HFFc6 (cell line): ENCODE data around the gene C1orf21. TPM values are rescaled to one million over a fixed set of nuclear protein-coding genes. Genes with fewer than 3 reads are reported as not detected.

Experiments used
- DNase-seq: peaks from one replicate; pipeline ENCODE4 v3.0.0-alpha.2; 2018
- H3K27ac Mint-ChIP-seq: 2 replicates; pipeline ENCODE4 v1.8.0; 2020; ENCODE audit warnings: mild to moderate bottlenecking, mixed read lengths
- H3K27me3 Mint-ChIP-seq: 2 replicates; pipeline ENCODE4 v1.8.0; 2021; ENCODE audit warnings: mild to moderate bottlenecking, moderate library complexity, mixed read lengths; ENCODE audit not compliant: insufficient read depth
- H3K36me3 Mint-ChIP-seq: 2 replicates; pipeline ENCODE4 v1.8.0; 2021; ENCODE audit warnings: low read depth, mixed read lengths
- H3K4me1 Mint-ChIP-seq: 2 replicates; pipeline ENCODE4 v1.8.0; 2020; ENCODE audit warnings: low read depth, mixed read lengths
- H3K4me3 Mint-ChIP-seq: 2 replicates; pipeline ENCODE4 v1.8.0; 2020; ENCODE audit warnings: mild to moderate bottlenecking, moderate library complexity, mixed read lengths
- H3K9me3 Mint-ChIP-seq: 2 replicates; pipeline ENCODE4 v1.8.0; 2020; ENCODE audit warnings: mild to moderate bottlenecking, mixed read lengths
- total RNA-seq, 6 experiments: library from RNA; stranded (reverse); fragmentation: NEBNext Ultra II Directional; extraction: Animal tissue kit (Norgen Biotek cat#: 25700); gene quantifications; 2 replicates in 1 of 6; 3 replicates in 5 of 6; pipeline ENCODE4 v1.2.3, GENCODE V29; 2021
- TF ChIP-seq, protein P1 (sequence below): fragments of 200-600 bp; sonication (generic); IDR thresholded peaks from 2 replicates; pipeline ENCODE4 v1.5.0; 2021; ENCODE audit warnings: antibody characterized with exemption, mild to moderate bottlenecking

The C1orf21 gene
- total RNA-seq, 6 experiments from 2014 or later = 4.0 to 10.2 (median 8.5) TPM

DNA sequence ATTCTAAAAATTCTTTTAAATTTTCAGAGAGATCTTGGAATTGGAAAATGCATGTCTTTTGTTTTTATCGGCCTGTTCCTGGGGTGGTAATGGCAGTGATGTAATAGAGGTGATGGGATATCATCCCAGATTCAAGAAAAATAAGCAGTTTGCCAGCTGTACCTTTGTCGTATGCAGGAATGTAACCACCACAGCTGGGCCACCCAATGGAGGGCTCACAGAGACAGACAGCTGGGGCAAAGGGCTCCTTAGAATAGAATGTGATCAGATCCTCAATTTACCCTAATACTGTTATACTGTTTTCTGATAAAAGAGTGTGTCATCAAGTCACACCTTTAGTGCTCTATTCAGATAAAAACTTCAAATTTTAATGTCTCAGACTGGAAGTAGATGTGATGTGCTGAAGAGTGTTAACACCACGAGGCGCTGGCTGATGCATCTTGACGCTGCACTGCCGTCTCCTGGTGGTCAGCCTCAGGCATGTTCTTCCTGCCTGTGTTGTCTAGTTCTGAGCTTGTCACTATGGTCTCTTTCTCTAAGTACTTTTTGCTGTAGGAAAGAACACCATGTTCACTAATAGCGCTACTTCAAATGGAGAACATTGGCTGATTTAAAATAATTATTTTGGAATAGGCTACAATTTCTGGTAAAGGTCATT lies 78.8 kb downstream of the C1orf21 start:
- H3K36me3 Mint-ChIP-seq = peaks cover 5% of the 10 kb centered on the region; the same call in 1 of the 2 replicates
- DNase-seq = no peak
- no peaks in the 10 kb centered on the region for H3K9me3 Mint-ChIP-seq
- H3K4me1 Mint-ChIP-seq = no peaks in the 10 kb centered on the region
- no peak overlapping the region for H3K27ac Mint-ChIP-seq
- TF ChIP-seq, protein P1, sequence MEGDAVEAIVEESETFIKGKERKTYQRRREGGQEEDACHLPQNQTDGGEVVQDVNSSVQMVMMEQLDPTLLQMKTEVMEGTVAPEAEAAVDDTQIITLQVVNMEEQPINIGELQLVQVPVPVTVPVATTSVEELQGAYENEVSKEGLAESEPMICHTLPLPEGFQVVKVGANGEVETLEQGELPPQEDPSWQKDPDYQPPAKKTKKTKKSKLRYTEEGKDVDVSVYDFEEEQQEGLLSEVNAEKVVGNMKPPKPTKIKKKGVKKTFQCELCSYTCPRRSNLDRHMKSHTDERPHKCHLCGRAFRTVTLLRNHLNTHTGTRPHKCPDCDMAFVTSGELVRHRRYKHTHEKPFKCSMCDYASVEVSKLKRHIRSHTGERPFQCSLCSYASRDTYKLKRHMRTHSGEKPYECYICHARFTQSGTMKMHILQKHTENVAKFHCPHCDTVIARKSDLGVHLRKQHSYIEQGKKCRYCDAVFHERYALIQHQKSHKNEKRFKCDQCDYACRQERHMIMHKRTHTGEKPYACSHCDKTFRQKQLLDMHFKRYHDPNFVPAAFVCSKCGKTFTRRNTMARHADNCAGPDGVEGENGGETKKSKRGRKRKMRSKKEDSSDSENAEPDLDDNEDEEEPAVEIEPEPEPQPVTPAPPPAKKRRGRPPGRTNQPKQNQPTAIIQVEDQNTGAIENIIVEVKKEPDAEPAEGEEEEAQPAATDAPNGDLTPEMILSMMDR = peak; percentile 38; the same call in 1 of the 2 replicates
- H3K27me3 Mint-ChIP-seq = no peaks in the 10 kb centered on the region
- no peak overlapping the region for H3K4me3 Mint-ChIP-seq

DNA sequence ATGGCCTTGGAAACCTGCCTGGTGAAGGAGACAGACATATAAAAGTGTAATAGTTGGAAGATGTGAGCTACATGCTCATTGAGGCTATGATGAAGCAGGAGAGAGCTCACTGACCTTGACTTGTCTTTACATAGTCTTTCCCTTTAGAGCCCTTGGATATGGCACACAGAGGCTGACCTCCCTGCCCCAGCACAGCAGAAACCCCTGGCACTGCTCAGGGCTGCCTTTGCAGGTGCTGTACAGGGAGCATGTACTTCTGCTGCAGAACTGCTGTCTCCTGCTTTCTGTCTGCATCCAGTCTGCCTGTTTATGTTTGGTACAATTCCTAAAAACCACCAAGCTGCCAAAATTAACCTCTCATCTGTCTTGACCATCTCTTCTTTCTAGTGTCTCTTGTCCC lies 80.5 kb downstream of the C1orf21 start:
- TF ChIP-seq, protein P1 = no peak
- no peaks in the 10 kb centered on the region for H3K4me1 Mint-ChIP-seq
- H3K4me3 Mint-ChIP-seq = no peak overlapping the region
- H3K27ac Mint-ChIP-seq = no peak overlapping the region
- no peaks in the 10 kb centered on the region for H3K9me3 Mint-ChIP-seq
- H3K27me3 Mint-ChIP-seq = no peaks in the 10 kb centered on the region
- H3K36me3 Mint-ChIP-seq = peaks cover 15% of the 10 kb centered on the region; the same call in 1 of the 2 replicates
- DNase-seq = no peak

DNA sequence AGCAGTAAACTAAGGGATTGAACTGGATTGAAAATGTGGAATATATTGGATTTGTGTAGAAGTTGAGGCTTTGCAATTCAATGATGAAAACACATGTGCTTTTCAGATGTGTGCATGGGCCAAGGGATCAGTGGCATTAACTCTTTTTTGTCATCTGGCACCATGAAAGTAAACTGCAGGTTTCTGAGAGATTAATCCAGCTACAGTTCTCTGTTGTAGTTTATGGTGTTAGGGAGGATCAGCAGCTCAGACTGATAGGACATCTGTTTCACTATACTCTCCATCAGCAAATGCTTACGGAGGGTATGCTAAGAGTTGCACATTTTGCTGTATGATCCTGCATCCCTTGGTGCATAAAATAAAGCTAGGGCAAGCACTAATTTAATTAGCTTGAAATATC lies 82.6 kb downstream of the C1orf21 start:
- TF ChIP-seq, protein P1 = no peak
- DNase-seq = no peak
- no peak overlapping the region for H3K27ac Mint-ChIP-seq
- no peak overlapping the region for H3K4me3 Mint-ChIP-seq
- H3K9me3 Mint-ChIP-seq = peaks cover 18% of the 10 kb centered on the region
- H3K4me1 Mint-ChIP-seq = no peaks in the 10 kb centered on the region
- H3K27me3 Mint-ChIP-seq = no peaks in the 10 kb centered on the region
- H3K36me3 Mint-ChIP-seq = peaks cover 30% of the 10 kb centered on the region

DNA sequence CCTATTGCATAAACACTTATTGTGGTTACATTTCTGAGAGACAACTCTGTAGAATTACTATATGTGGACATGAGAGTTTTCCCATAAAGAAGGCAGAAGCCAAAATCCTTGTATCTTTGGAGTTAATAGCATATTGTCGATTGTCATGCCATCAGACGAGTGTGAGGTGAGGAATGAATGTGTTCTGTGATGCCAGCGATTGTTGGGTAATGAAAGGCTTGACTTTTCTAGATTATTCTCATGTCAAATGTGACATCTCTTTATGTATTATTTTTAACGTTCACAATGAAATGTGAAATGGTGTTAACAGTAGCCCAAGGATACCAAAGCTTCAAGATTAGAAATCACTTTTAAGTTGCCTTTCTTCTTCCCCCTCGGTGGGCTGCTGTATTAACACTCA lies 84.9 kb downstream of the C1orf21 start:
- H3K9me3 Mint-ChIP-seq = peaks cover 30% of the 10 kb centered on the region
- H3K4me3 Mint-ChIP-seq = no peak overlapping the region
- no peaks in the 10 kb centered on the region for H3K27me3 Mint-ChIP-seq
- TF ChIP-seq, protein P1 = no peak
- H3K27ac Mint-ChIP-seq = no peak overlapping the region
- no peak for DNase-seq
- H3K36me3 Mint-ChIP-seq = peaks cover 46% of the 10 kb centered on the region
- H3K4me1 Mint-ChIP-seq = no peaks in the 10 kb centered on the region

DNA sequence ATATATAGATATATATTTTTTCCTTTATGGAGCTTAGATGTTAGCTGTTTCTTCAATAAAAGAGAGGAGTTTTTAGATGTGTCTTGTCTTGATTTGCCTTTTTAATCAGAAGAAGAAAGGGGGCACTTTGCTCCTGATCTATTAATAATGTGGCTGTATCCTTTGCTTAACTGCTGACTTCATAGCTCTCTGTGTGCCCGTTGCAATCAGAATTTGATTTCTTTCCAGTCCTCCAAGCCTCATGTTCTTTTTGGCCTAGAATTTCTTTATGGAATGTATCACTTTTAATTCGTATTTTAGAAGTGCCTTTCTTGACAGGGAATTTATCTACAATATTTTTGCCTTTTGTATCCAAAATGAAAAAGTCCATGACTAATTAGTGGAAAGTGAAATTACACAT lies 85.3 kb downstream of the C1orf21 start:
- no peak for DNase-seq
- Mint-ChIP-seq H3K4me3 (no peak overlapping the region), H3K27ac (no peak overlapping the region), H3K9me3 (peaks cover 30% of the 10 kb centered on the region), H3K36me3 (peaks cover 46% of the 10 kb centered on the region), H3K27me3 (no peaks in the 10 kb centered on the region), H3K4me1 (no peaks in the 10 kb centered on the region)
- TF ChIP-seq, protein P1 = no peak
